Measurements from ENCODE around the gene PFDN1.
"Not testable (repeated sequence)": the region's sequence is repeated elsewhere in the genome, so short reads cannot be mapped to it uniquely, and the experiment has no call there.

Gene PFDN1, protein sequence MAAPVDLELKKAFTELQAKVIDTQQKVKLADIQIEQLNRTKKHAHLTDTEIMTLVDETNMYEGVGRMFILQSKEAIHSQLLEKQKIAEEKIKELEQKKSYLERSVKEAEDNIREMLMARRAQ

DNA sequence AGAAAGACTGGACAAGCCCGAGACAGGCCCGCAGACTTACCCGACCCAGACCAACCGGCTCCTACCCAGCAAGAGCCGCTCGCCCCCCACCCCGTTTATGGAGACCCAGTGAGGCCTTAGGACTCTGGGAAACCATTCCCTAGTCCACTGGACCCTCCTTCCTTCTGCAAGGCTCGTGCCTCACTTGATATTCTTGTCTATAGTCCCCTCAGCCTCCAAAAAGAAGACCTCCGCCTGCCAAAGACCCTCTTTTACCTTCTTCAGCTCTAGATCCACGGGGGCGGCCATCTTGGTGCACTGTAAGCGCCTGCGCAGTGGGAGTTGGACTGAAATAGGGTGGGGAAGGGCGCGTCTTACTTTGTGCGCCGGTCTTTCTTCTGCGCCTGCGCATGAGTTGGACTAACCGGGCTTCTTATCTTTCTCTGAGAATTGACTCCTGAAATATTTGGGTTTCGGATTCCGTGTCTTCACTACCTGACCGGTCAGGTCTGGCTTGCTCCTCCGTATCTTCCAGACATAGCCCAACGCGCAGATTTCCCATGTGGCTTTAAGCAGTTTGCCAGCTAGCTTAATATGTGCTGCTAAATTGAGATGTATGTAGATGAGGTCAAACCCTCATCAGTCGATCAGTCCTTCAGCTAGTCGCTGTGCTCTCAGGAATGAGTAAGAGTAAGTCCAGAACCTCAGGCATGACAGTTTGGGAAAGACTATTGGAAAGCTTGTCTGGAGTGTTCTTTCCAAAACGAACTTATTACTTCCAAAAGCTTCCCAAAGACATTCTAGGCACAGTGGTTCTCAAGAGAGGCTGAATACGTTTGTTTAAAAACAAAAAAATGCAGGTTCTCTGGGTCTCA lies at the start of gene PFDN1:
Gene PFDN1, minus strand, starts transcription at position 316 of the 854 bp plus-strand sequence. Its CDS starts 28 bp downstream, at position 288.
- peak; percentile 80 for DNase-seq (ENCODE audit: insufficient read length, low spot score)
- peak; percentile 93 for FAIRE-seq

DNA sequence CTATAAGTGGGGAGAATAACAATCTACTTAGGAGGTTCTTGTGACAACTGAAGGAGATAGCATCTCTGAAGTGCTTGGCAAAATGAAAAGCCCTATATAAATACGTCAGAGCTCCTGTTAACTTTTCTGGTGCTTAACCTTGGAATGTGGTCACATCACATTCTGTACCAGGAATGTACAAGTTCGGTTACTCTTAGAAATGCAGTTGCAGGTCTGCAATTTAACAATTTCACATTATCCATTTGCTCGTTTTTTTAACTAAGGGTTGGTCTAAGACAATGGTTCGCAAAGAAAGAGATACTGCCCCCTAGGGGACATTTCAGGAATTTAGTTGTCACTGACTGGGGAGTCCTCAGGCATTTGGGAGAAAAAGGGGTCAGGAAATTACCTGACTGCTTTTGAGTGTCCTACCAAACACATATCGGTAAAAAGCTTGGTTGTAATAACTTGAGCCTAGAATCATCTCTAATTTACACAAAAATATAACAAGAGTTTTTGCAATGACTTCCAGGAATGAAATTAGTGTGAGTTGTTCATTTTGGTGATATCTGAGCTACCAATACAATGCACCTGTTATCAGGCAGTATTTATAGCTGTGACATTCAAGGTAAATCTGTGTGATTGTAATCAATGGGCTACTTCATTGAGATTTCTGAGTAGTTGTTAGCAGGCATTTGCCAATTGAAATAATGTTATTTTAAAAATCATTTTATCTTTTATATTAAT lies 48.9 kb upstream of the PFDN1 start:
- DNase-seq (ENCODE audit: insufficient read length, low spot score): no peak
- FAIRE-seq: peak; percentile 91

DNA sequence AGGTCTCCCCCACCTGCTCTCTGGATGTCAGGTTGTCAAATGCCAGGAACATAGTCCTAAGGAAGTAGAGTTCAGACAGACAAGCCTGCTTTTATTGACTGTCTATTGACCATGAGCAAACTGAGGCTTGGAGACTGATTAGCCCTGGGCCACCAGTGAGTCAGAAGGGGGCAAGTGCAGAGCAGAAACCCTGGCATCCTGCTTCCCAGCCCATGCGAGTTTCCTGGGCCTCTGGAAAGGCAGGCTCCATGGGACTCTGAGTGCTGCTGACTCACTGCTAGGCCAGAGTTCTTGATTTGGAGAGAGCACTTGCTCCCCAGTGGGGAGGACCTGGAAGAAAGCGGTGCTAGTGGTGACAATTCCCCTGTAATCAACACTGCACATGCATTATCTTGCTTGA lies 46.3 kb upstream of the PFDN1 start:
- DNase-seq (ENCODE audit: insufficient read length, low spot score) (no peak), FAIRE-seq (no peak)

DNA sequence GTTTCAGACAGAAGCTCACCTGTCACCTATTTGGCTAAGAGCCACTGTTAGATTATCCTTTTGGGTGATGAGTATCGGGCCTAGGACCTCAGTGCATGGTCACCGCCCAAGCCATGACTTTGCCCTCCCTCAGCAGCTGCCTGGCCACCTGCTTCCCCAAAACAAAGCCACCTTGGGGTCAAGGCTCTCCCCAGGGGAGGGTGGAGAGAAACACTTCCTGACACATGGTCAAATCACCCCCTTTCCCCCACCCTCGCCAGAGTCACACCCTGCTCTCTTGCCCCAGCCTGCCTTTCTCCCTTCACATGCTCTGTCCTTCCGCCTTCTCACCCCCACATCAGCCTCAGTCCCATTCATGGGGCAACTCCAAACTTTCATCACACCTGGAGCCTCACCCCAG lies 45.2 kb upstream of the PFDN1 start:
- FAIRE-seq: no peak

DNA sequence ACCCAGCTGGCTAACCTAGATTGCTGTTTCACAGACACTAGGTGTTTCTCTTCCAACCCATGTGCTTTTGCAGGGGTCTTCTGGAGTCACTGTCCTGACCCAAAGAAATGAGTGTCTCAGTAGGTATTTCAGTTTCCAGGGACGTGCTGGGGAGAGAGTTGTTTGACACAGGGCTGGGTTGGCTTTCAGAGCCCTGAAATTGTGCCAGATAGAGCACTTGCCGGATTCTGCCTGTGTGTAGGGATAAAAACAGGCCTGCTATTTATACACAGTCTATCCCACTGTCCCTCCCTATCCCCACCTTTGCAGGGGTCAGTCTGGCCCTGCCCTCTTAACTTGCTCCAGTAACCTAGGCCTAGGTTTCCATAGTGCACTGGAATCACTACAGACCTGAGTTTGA lies 44.5 kb upstream of the PFDN1 start:
- FAIRE-seq: no peak

More for the DNA sequence above, 45.2 kb upstream of the PFDN1 start:
- DNase-seq (ENCODE audit: insufficient read length, low spot score): no peak

DNA sequence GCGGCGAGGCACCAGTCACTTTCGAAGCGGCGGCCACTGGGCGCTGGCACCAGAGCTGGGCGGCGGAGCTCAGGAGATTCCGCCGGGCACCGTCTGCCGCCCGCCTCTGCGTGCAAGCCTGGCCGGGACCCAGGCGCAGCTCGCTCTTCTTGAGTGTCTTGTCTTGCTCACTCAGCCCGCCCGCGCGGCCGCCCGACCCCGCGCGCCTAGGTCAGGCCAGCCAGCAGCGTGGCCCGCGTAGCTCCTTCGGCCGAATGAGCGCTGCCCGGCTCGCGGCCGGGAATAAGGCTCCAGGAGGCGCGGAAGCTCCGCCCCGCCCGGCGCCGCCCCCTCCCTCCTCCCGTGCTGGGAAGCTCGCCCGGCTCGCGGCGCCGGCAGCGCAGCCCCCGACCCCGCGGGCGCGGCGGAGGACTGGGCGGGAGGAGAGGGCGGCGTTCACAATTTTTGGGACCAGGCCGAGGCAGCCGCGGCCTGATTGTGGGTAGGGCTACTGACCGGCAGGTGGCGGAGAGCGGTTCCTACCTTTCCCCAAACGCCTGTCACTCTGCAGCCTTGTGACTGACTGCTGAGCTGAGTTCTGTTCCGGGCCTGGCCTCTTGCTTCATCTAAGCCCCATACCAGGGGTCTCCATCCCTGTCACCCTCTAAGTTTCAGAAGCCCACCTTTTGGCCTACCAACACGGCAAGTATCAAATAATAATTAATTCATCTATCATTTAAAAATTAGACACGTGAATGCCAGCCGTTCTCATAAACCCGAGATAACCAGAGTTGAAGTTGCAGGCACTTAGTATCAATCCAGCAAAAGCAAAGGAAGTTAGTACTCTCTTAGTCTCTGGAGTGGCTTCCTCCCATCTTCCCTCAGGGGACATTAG lies 43.7 kb upstream of the PFDN1 start, which contains the start of gene HBEGF:
Gene HBEGF, minus strand, starts transcription at position 256 of the 874 bp plus-strand sequence. CDS start 275 bp downstream, outside the sequence.
- FAIRE-seq: peak; percentile 78

More for the DNA sequence above, 44.5 kb upstream of the PFDN1 start:
- no peak for DNase-seq (ENCODE audit: insufficient read length, low spot score)

DNA sequence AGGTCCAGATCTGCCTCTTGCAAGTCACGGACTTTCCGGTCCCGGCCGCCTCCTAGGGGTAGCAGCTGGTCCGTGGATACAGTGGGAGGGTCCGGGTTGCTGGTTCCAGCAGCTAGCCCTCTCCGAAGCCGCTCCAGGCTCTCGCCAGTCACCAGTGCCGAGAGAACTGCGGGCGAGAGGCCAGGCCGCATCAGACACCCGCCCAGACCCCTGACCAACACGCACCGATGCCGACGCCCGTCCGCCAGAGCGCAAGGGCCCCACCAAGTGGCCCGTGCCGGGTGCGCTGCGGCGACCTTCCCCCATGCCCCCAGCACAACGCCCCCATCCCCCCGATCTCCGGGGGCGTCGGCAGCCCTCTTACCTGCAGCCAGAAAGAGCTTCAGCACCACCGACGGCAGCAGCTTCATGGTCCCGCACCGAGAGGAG lies 43.0 kb upstream of the PFDN1 start:
- no peak for DNase-seq (ENCODE audit: insufficient read length, low spot score)

More for the DNA sequence above, 43.7 kb upstream of the PFDN1 start, which contains the start of gene HBEGF:
- peak; percentile 68 for DNase-seq (ENCODE audit: insufficient read length, low spot score)

DNA sequence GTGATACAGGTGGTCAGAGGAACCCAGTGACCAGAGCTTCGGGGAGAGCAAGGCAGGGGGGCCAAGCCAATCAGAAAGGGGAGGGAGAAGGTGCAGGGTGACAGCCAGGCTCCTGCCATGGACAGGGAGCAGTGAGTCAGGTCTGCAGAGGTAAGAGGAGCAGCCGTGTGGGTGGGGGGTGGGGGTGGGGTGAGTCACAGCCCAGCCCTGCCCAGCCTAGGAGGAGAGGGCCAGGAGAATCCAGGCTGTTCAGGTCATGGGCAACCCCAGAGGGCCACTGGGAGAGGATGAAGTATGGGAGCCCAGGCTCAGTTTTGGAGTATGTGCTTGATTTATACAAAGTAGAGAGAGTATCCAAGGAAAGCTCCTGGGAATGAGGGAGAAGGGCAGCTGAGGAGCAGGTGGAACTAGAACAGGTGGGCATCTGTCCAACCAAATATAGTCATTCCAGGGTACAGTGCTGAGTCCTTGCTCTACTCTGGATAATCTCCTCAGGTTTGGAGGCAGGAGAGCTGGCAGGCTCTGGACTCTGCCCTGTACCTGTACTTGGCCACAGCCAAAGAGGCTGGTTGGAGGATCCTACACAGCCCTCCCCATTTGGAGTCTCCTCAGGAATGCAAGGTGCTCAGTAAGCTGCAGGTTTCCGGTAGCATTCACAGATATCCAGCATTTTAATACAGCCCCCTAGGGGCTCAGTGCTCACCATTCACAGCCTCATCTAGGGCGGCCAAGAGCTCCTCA lies 42.0 kb upstream of the PFDN1 start:
- FAIRE-seq (no peak), DNase-seq (ENCODE audit: insufficient read length, low spot score) (no peak)

More for the DNA sequence above, 43.0 kb upstream of the PFDN1 start:
- FAIRE-seq: no peak

DNA sequence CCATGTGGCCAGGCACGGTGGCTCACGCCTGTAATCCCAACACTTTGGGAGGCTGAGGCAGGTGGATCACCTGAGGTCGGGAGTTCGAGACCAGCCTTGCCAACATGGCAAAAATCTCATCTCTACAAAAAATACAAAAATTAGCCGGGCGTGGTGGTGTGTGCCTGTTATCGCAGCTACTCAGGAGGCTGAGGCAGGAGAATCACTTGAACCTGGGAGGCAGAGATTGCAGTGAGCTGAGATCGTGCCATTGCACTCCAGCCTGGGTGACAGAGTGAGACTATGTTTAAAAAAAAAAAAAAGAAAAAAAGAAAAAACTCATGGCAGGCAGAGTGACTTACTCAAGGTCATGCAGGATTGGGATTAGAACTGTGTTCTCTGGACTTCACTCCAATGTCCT lies 40.9 kb upstream of the PFDN1 start:
- DNase-seq (ENCODE audit: insufficient read length, low spot score); FAIRE-seq: not testable (repeated sequence)

DNA sequence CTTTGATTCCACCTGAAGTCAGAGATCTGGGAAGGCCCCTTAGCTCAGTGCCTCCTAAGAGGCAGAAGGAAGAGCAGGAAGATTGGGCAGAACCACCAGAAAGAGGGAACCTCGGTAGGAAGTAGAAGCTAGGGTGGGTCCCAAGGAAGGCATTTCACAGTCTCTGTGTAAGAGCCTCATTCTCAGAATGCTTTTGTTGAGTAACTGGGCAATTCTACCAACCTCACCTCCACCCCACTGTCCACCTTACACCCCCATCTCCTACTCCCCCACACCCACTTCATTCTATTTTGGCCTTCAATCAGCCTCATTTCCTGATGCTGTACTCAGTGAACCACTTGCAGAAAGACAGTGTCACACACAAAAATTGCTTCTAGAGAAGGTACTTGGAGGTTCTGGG lies 40.0 kb upstream of the PFDN1 start:
- DNase-seq (ENCODE audit: insufficient read length, low spot score): no peak
- no peak for FAIRE-seq

DNA sequence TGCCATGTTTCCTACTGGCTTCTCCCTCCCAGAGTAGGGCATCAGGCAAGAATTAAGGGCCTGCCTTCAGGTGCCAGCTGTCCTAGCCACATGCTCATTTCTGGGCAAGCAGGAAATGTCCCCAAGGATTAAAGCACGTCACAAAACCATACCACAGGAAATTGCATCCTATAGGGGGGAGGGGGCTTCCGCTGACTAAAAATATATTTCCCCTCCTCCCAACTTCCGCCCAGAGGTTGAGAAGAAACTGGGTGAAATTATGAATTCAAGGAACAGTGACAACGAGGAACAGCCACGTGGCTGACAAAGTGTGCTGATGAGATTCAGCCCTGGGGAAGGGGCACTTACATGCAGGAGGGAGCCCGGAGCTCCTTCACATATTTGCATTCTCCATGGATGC lies 39.4 kb upstream of the PFDN1 start:
- DNase-seq (ENCODE audit: insufficient read length, low spot score): peak; percentile 45
- peak; percentile 80 for FAIRE-seq

DNA sequence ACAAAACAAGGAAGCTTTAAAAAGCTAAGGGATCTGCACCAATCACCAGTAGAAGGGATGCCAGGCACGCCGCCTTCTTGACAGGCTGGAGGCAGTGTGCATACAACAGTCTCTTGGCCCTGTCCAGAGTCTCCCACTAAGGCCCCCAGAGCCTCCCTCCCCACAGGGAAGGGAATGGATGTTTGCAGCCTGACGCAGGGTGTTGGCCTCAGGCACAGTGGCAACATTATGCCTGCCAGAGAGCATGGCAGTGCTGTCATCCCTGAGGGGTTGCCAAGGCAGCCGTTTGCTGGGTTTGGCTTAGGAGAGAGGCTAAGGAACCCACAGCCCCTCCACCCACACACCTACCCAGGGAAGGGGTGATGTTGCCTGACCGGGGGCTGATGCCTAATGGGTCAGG lies 38.7 kb upstream of the PFDN1 start:
- no peak for FAIRE-seq
- DNase-seq (ENCODE audit: insufficient read length, low spot score): no peak

DNA sequence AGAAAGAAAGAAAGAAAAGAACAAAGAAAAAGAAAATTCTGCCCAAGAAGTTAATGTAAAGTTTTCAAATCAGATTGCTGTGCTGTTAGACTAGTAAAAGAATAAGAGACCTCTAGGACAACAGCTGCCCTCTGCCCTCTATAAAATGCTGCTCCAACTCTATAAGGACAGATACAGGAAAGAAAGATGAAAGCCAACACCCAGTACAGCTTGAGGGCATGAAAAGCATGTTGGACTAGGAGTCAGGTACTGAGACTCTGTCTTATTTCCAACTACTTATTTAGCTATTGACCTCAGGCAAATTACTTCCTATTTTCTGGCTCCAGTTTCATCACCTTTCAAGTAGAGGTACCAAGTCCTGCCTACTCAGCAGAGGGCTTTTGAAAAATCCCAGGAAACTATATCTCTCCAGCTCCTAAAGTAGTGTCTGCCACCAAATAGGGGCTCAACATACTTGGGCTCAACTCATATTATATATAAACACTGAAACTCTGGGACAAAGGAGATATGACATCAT lies 37.8 kb upstream of the PFDN1 start:
- FAIRE-seq (no peak), DNase-seq (ENCODE audit: insufficient read length, low spot score) (no peak)

DNA sequence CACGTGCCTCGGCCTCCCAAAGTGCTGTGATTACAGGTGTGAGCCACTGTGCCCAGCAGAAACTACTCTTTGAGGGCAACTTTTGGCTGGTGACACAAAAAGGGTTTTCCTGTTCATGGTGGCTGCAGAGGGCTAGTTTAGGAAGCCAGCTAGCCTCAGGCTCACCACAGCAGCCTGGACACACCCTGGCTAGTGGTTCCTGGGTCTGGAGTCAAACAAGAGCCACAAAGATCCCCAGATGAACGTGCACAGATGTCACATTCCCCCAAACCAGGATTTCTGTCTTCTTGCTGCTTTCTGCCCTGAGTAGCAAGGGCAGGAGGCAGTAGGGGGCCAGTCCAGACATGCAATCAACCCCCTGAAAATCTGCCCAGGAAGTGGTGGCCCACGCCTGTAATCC lies 36.7 kb upstream of the PFDN1 start:
- FAIRE-seq (no peak), DNase-seq (ENCODE audit: insufficient read length, low spot score) (no peak)

DNA sequence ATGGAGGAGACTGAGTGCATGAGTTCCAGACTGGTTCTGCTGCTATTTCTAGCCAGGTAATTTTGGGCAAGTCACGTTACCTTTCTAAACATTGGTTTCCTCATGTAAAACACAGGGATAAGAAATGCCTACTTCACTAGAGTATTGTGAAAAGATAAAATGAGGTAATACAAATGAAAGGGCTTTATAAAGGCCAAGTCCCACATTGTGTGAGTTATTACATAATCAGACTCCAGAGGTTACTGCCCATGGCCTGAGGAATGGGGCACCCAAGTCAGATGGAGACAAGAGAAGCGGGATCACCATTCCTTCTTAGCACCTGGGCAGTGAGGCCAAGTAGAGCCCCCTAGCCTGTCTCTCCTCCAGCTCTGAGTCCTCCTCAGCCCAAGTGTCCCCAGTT lies 36.0 kb upstream of the PFDN1 start:
- DNase-seq (ENCODE audit: insufficient read length, low spot score) (no peak), FAIRE-seq (no peak)

DNA sequence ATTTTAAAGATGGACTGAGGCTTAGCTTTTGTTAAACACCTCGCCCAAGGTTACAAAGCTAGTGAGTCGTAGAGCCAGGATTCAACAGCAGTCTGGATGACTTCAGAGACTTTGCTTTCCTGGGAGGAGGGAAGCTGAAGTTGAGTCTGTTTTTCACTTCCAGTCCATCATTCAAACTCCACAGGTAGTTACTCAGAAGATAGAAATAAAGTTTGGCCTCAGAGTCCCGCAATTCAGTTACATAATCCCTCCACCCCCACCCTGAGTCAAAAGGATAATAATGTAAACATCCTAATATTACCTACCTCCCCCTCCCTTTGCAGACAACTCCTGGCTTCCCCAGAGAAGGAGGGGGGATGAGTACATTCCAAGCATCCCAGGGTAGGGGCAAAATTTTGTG lies 35.4 kb upstream of the PFDN1 start:
- FAIRE-seq: no peak

DNA sequence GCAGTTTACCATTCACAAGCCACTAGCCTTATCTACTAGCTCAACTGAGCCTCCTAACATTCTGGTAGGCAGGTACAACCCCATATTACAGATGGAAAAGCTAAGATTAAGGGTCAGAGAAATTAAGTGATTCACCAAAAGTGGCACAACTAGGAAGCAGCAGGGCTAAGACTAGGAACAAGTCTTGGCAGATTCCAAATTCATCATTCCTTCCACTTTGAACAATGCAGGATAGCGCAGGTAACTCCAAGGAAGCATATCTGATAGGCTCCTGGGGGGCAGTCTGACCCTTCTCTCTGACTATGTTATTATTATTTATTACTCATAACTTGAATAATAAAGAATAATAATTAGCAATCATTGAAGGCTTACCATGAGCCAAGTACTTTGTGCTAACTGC lies 35.0 kb upstream of the PFDN1 start:
- no peak for FAIRE-seq
- no peak for DNase-seq (ENCODE audit: insufficient read length, low spot score)

More for the DNA sequence above, 35.4 kb upstream of the PFDN1 start:
- DNase-seq (ENCODE audit: insufficient read length, low spot score): no peak

DNA sequence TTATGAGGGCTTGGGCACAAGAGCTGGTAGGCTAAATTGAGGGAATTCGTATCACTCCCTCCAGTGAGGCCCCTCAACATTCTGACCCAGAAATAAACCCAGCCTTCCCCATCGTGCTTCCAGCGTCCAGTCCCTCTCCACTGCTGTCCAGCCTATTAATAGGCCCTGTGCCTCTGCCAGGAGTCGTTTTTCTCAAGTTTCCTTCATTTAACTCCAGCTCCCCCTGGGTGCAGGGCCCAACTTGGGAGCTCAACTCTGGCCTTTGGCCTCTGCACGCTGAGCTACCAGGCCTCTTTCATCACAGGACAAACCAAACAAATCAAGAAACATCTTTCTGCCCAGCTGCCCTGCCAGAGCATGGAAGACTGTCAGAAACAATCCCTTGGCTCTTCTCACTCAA lies 33.5 kb upstream of the PFDN1 start:
- FAIRE-seq (no peak), DNase-seq (ENCODE audit: insufficient read length, low spot score) (no peak)

DNA sequence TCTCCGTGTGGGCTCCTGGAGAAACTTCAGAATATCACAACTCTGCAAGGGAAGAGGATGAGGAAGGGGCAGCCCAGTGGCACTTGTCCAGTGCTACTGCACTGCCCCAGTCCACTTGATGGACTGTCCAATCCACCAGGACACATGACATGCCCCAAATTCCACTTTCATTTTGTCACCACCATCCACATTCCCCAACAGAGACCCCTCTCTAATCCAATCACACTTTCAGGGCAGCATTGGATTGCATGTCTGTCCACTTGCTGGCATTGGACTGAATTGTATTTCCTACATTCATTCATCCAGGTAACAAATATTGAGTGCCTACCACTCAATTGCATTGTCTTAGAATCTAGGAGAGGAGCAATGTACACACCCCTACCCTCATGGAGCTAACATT lies 28.7 kb upstream of the PFDN1 start:
- FAIRE-seq: no peak
- DNase-seq (ENCODE audit: insufficient read length, low spot score): no peak
